PC-9 (cell line): ENCODE results near the gene ZNF710.

Experiments used
- EZH2 ChIP-seq: fragments of 200-600 bp; sonication (generic); IDR thresholded peaks from 2 replicates; pipeline ENCODE4 v1.8.0; 2017; ENCODE audit warnings: antibody characterized with exemption, low read depth
- TF ChIP-seq, protein P1 (sequence below): fragments of 200-600 bp; sonication (generic); conservative IDR thresholded peaks from 2 replicates; pipeline ENCODE4 v1.6.1; 2017; ENCODE audit warnings: mixed run types, antibody characterized with exemption, mild to moderate bottlenecking, moderate library complexity

DNA sequence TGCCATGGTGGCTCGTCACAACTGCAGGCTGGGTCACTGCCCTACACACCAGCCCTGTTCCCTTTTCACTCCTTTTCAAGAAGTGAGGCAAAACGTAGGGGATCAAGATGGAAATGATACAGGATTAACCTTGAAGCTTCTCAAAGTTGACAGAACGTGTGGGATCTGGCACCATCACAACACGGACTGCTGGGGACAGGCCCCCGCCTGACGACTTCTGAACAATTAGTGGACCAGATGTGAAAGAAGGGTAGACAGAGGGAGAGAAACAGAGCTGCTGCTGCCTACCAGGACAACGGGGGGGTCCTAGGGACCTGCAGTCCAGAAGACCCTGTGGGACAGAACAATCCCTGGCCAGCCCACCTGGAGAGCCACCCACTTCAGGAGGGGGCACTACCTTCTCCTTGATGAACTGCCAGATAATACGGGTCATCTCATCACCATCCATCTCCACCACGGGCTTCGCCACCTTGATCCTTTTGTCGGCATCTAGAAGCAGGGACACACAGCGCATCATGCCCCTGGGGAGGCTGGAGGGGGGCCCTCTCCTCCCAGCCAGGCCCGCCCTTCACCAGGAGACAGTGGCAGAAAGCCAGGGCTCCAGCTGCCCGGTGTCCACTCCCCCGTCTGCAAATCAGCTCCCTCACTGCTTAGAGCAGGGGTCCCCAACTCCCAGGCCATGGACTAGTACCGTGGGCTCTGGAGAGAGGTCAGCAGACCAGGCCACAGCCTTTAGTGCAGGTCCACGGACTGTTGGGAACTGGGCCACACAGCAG is 90.2 kb downstream of the ZNF710 start:
- TF ChIP-seq, protein P1, sequence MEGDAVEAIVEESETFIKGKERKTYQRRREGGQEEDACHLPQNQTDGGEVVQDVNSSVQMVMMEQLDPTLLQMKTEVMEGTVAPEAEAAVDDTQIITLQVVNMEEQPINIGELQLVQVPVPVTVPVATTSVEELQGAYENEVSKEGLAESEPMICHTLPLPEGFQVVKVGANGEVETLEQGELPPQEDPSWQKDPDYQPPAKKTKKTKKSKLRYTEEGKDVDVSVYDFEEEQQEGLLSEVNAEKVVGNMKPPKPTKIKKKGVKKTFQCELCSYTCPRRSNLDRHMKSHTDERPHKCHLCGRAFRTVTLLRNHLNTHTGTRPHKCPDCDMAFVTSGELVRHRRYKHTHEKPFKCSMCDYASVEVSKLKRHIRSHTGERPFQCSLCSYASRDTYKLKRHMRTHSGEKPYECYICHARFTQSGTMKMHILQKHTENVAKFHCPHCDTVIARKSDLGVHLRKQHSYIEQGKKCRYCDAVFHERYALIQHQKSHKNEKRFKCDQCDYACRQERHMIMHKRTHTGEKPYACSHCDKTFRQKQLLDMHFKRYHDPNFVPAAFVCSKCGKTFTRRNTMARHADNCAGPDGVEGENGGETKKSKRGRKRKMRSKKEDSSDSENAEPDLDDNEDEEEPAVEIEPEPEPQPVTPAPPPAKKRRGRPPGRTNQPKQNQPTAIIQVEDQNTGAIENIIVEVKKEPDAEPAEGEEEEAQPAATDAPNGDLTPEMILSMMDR = no peak
- TF ChIP-seq EZH2 = no peak
